Subcutaneous abdominal adipose tissue (tissue), 5 donors: ENCODE results near the gene USP26.
"Not testable (repeated sequence)": the region's sequence is repeated elsewhere in the genome, so short reads cannot be mapped to it uniquely, and the experiment has no call there.

Experiments
- H3K27ac ChIP-seq: one replicate; pipeline ENCODE4 v1.7.0; 2013; ENCODE audit warnings: low read depth, mild to moderate bottlenecking, inconsistent platforms, low read length, moderate library complexity
- H3K27me3 ChIP-seq, 5 donors: one replicate each; pipeline ENCODE4 v1.7.0; 2013; ENCODE audit warnings: low read length in 5 of 5, inconsistent platforms in 1 of 5; ENCODE audit not compliant: control insufficient read depth in 5 of 5, insufficient read depth in 4 of 5
- H3K36me3 ChIP-seq, 5 donors: one replicate each; pipeline ENCODE4 v1.7.0; 2013; ENCODE audit warnings: low read length in 5 of 5; ENCODE audit not compliant: control insufficient read depth in 5 of 5, insufficient read depth in 5 of 5
- H3K4me1 ChIP-seq, 5 donors: one replicate each; pipeline ENCODE4 v1.7.0; 2013; ENCODE audit warnings: low read length in 5 of 5, mild to moderate bottlenecking in 3 of 5, moderate library complexity in 1 of 5; ENCODE audit not compliant: control insufficient read depth in 5 of 5, insufficient read depth in 5 of 5
- H3K4me3 ChIP-seq, 5 donors: one replicate each; pipeline ENCODE4 v1.7.0; 2013; ENCODE audit warnings: low read length in 5 of 5, low read depth in 1 of 5
- H3K9ac ChIP-seq, 5 donors: one replicate each; pipeline ENCODE4 v1.7.0; 2013; ENCODE audit warnings: low read length in 5 of 5, mild to moderate bottlenecking in 4 of 5, moderate library complexity in 3 of 5
- H3K9me3 ChIP-seq, 5 donors: one replicate each; pipeline ENCODE4 v1.7.0; 2013; ENCODE audit warnings: low read length in 5 of 5; ENCODE audit not compliant: control insufficient read depth in 5 of 5
- donor health status: healthy.
- donor health status: healthy.
- donor health status: healthy.
- donor health status: healthy.
- donor health status: healthy.

Gene USP26, protein sequence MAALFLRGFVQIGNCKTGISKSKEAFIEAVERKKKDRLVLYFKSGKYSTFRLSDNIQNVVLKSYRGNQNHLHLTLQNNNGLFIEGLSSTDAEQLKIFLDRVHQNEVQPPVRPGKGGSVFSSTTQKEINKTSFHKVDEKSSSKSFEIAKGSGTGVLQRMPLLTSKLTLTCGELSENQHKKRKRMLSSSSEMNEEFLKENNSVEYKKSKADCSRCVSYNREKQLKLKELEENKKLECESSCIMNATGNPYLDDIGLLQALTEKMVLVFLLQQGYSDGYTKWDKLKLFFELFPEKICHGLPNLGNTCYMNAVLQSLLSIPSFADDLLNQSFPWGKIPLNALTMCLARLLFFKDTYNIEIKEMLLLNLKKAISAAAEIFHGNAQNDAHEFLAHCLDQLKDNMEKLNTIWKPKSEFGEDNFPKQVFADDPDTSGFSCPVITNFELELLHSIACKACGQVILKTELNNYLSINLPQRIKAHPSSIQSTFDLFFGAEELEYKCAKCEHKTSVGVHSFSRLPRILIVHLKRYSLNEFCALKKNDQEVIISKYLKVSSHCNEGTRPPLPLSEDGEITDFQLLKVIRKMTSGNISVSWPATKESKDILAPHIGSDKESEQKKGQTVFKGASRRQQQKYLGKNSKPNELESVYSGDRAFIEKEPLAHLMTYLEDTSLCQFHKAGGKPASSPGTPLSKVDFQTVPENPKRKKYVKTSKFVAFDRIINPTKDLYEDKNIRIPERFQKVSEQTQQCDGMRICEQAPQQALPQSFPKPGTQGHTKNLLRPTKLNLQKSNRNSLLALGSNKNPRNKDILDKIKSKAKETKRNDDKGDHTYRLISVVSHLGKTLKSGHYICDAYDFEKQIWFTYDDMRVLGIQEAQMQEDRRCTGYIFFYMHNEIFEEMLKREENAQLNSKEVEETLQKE

DNA sequence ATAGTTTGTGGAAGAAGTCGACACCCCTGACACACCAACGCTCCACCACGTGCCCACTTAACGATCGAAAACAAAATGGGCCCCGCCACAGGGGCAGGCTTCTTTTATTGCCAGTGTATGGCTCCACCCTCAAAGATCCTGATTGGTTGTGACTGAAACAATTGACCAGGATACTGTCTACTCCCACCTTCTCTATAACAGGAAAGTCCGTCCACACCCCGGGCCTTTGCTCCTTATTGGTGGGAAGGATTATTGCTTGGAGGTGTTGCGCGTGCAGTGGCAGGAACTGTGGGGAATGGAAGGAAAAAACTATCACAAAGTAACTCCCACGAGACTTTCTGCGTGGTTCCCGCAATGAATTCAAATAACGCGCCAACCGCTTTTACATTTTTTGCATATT lies at the start of gene USP26:
TSS of gene USP26 (minus strand) at position 79 of the 400 bp plus-strand sequence. CDS start 68,889 bp downstream, outside the sequence.
- H3K4me3 ChIP-seq, result no peak within 1 kb of the TSS
- H3K9ac ChIP-seq, result peak within 1 kb of the TSS in 1 of 5 donors; percentile 73

DNA sequence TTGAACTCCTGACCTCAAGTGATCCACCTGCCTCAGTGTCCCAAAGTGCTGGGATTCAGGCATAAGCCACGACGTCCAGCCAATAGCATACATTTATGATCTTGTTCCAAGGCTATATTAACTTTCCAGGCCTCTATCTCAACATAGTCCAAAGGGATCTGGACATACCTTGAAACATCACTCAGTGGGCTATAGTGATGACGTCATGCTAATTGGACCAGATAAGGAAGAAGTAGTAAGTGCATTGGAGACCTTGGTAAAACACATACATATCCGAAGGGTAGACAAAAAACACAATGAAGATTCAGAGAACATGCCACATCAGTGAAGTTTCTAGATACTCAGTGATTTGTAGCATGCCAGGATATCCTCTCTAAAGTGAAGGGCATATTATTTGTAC lies 37.4 kb upstream of the USP26 start:
- no peak overlapping the region for H3K4me3 ChIP-seq
- H3K4me1 ChIP-seq, result no peaks in the 10 kb centered on the region
- H3K9ac ChIP-seq, result no peak overlapping the region
- no peaks in the 10 kb centered on the region for H3K36me3 ChIP-seq
- no peak overlapping the region for H3K27ac ChIP-seq
- H3K9me3 ChIP-seq, result no peaks in the 10 kb centered on the region
- H3K27me3 ChIP-seq, result peaks cover 2 to 10% (median 7%) of the 10 kb centered on the region in 5 donors

More for the DNA sequence above, at the start of gene USP26:
- Histone ChIP-seq H3K4me1 (peaks cover 0 to 2% (median 0%) of the 10 kb centered on the region in 5 donors), H3K27me3 (peaks cover 0 to 5% (median 0%) of the 10 kb centered on the region in 5 donors), H3K36me3 (no peaks in the 10 kb centered on the region), H3K9me3 (peaks cover 0 to 6% (median 0%) of the 10 kb centered on the region in 5 donors), H3K27ac (no peak within 1 kb of the TSS)

GRCh38 chrX:133120406-133120805 lies 23.5 kb upstream of the USP26 start:
- H3K9me3 ChIP-seq, result peaks cover 0 to 6% (median 0%) of the 10 kb centered on the region in 5 donors
- peaks cover 0 to 4% (median 0%) of the 10 kb centered on the region in 5 donors for H3K27me3 ChIP-seq
- no peak overlapping the region for H3K4me3 ChIP-seq
- H3K4me1 ChIP-seq, result no peaks in the 10 kb centered on the region
- no peaks in the 10 kb centered on the region for H3K36me3 ChIP-seq
- H3K27ac ChIP-seq, result no peak overlapping the region
- no peak overlapping the region for H3K9ac ChIP-seq

DNA sequence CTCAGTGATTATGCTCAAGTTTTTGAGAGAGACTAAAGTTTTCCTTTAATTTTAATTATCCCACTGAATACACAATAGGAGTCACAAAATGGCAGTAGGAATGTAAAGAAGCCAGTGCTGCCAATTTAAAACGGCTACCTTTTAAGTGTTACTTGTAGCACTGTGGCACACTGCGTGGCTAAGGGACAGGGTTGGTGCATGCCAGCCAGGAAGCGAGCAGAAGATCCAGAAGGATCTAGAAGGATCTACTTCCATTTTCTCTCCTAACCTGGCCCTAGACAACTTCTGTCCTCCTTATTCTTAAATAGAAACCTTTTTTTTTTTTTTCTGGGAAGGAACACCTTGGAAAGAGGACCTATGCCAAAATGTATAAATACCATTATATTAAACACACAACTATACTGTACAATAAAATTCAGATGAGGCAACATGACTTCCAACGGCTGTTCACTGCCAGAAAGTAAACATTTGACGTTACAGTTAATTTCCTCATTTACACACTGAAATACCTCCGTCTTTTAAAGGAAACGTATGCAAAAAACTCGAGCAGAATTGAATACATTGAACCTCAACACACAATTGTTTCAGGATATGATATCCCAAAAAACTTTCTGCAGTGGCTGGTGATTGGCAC lies 2.7 kb downstream of the USP26 start:
- H3K9ac ChIP-seq, result no peak overlapping the region
- peaks cover 0 to 2% (median 0%) of the 10 kb centered on the region in 5 donors for H3K4me1 ChIP-seq
- no peak overlapping the region for H3K27ac ChIP-seq
- no peaks in the 10 kb centered on the region for H3K36me3 ChIP-seq
- peaks cover 0 to 6% (median 0%) of the 10 kb centered on the region in 5 donors for H3K9me3 ChIP-seq
- H3K4me3 ChIP-seq, result no peak overlapping the region
- peaks cover 0 to 8% (median 0%) of the 10 kb centered on the region in 5 donors for H3K27me3 ChIP-seq

- no peaks in the 10 kb centered on the region for H3K4me1 ChIP-seq
- no peak overlapping the region for H3K9ac ChIP-seq
- no peaks in the 10 kb centered on the region for H3K36me3 ChIP-seq
- peaks cover 0 to 9% (median under 1%) of the 10 kb centered on the region in 5 donors for H3K27me3 ChIP-seq
- H3K4me3 ChIP-seq, result no peak overlapping the region
- H3K27ac ChIP-seq, result no peak overlapping the region
- no peaks in the 10 kb centered on the region for H3K9me3 ChIP-seq
These were observed 6.6 kb downstream of the USP26 start for GRCh38 chrX:133090236-133090809.

GRCh38 chrX:133089411-133089810 lies 7.5 kb downstream of the USP26 start:
- Histone ChIP-seq H3K27ac (no peak overlapping the region), H3K9ac (no peak overlapping the region), H3K27me3 (peaks cover 0 to 9% (median 3%) of the 10 kb centered on the region in 5 donors), H3K4me3 (no peak overlapping the region), H3K36me3 (no peaks in the 10 kb centered on the region), H3K4me1 (no peaks in the 10 kb centered on the region), H3K9me3 (no peaks in the 10 kb centered on the region)

DNA sequence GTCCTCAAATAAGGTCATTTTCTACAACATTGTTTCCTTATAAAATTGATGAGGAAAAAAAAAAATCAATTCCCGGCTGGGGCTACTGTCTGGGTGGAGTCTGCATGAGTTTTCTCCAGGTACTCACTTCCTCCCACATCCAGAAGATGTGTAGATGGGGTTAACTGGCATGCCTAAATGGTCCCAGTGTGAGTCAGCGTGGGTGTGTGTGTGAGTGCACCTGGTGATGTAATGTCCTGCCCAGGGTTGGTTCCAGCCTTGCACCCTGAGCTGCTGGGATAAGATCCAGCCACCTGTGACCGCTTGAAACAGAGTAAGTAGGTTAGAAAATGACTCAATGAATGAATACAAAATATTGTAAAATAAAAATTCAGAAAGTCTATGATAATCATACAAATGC lies 11.1 kb downstream of the USP26 start:
- no peaks in the 10 kb centered on the region for H3K36me3 ChIP-seq
- no peaks in the 10 kb centered on the region for H3K4me1 ChIP-seq
- H3K27ac ChIP-seq, result no peak overlapping the region
- no peak overlapping the region for H3K4me3 ChIP-seq
- no peak overlapping the region for H3K9ac ChIP-seq
- H3K9me3 ChIP-seq, result no peaks in the 10 kb centered on the region
- peaks cover 0 to 9% (median 2%) of the 10 kb centered on the region in 5 donors for H3K27me3 ChIP-seq

GRCh38 chrX:133085056-133085455 lies 11.9 kb downstream of the USP26 start:
- not testable (repeated sequence) for H3K36me3 ChIP-seq, H3K9me3 ChIP-seq, H3K27me3 ChIP-seq

DNA sequence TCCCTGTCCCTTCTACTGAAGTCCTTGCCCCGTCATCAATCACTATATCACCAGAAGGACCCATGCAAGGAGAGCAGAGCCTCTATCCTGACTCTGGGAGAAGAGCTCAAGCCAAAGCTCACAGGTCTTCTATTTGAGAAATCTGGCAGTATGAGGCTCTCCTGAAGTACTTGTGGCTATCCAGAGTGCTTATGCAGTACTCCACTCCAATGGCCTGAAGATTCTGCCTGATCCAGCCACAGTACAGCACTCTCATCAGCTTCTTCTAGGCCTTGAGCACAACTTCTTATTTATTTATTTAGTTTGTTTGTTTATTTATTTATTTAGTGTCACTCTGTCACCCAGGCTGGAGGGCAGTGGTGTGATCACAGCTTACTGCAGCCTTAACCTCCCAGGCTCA lies 13.0 kb downstream of the USP26 start:
- Histone ChIP-seq H3K4me1 (no peaks in the 10 kb centered on the region), H3K27ac (no peak overlapping the region)

More at GRCh38 chrX:133085056-133085455, 11.9 kb downstream of the USP26 start:
- H3K9ac ChIP-seq, H3K4me1 ChIP-seq, H3K4me3 ChIP-seq, H3K27ac ChIP-seq: not testable (repeated sequence)

More for the DNA sequence above, 13.0 kb downstream of the USP26 start:
- H3K9ac ChIP-seq, result no peak overlapping the region
- H3K4me3 ChIP-seq, result no peak overlapping the region
- no peaks in the 10 kb centered on the region for H3K9me3 ChIP-seq
- H3K27me3 ChIP-seq, result peaks cover 0 to 9% (median 2%) of the 10 kb centered on the region in 5 donors
- no peaks in the 10 kb centered on the region for H3K36me3 ChIP-seq
